Liver (tissue), 9 donors: ENCODE data around the gene CCND1. TPM values are rescaled to one million over a fixed set of nuclear protein-coding genes. Genes with fewer than 3 reads are reported as not detected.

Source experiments
- DNase-seq: peaks from one replicate; pipeline ENCODE4 v3.0.0-alpha.2; 2017; ENCODE audit warnings: low spot score
- H3K27ac ChIP-seq, 2 donors: one replicate each; pipeline ENCODE4 v1.7.0; 2013; ENCODE audit warnings: inconsistent platforms in 2 of 2, low read length in 2 of 2, control low read depth in 1 of 2, low read depth in 1 of 2, mild to moderate bottlenecking in 1 of 2
- H3K27me3 ChIP-seq, 4 donors: one replicate each; pipeline versions ENCODE4 v1.6.1 to v1.7.0; 2013; ENCODE audit warnings: low read length in 3 of 4, inconsistent platforms in 1 of 4, mild to moderate bottlenecking in 1 of 4, moderate library complexity in 1 of 4; ENCODE audit not compliant: control insufficient read depth in 4 of 4, insufficient read depth in 4 of 4
- H3K36me3 ChIP-seq, 4 donors: one replicate each; pipeline versions ENCODE4 v1.6.1 to v1.7.0; 2013; ENCODE audit warnings: low read length in 3 of 4, mild to moderate bottlenecking in 3 of 4, low read depth in 1 of 4, moderate library complexity in 1 of 4; ENCODE audit not compliant: control insufficient read depth in 4 of 4, insufficient read depth in 3 of 4
- H3K4me1 ChIP-seq, 4 donors: one replicate each; pipeline versions ENCODE4 v1.6.1 to v1.7.0; 2013; ENCODE audit warnings: low read length in 3 of 4, mild to moderate bottlenecking in 3 of 4, moderate library complexity in 1 of 4; ENCODE audit not compliant: control insufficient read depth in 4 of 4, insufficient read depth in 4 of 4
- H3K4me3 ChIP-seq, 3 donors: one replicate each; pipeline versions ENCODE4 v1.6.1 to v1.7.0; 2013; ENCODE audit warnings: low read length in 3 of 3, control low read depth in 1 of 3, low read depth in 1 of 3, mild to moderate bottlenecking in 1 of 3
- H3K9ac ChIP-seq, 2 donors: one replicate each; pipeline ENCODE4 v1.7.0; 2013; ENCODE audit warnings: low read length in 2 of 2, mild to moderate bottlenecking in 2 of 2, moderate library complexity in 2 of 2, control low read depth in 1 of 2, low read depth in 1 of 2
- H3K9me3 ChIP-seq, 4 donors: one replicate each; pipeline versions ENCODE4 v1.6.1 to v1.7.0; 2013; ENCODE audit warnings: low read length in 3 of 4; ENCODE audit not compliant: control insufficient read depth in 4 of 4
- ATF3 ChIP-seq: IDR thresholded peaks from 2 replicates; pipeline ENCODE4 v1.6.1; 2016; ENCODE audit warnings: antibody characterized with exemption
- CTCF ChIP-seq: fragments of 150-350 bp; IDR thresholded peaks from 2 replicates; pipeline ENCODE4 v1.5.1; 2017; ENCODE audit warnings: improper control_type of control experiment, low read depth, low read length; ENCODE audit not compliant: missing input control
- EGR1 ChIP-seq, 2 donors: IDR thresholded peaks; 2 replicates each; pipeline ENCODE4 v1.6.1; 2016 to 2018; ENCODE audit warnings: antibody characterized with exemption in 2 of 2, low read depth in 2 of 2
- FOXA1 ChIP-seq: IDR thresholded peaks from 2 replicates; pipeline ENCODE4 v1.6.1; 2016; ENCODE audit warnings: antibody characterized with exemption
- JUND ChIP-seq, 2 donors: IDR thresholded peaks; 2 replicates each; pipeline ENCODE4 v1.6.1; 2016; ENCODE audit warnings: antibody characterized with exemption in 2 of 2
- RAD21 ChIP-seq, 2 donors: IDR thresholded peaks; 2 replicates each; pipeline ENCODE4 v1.6.1; 2016; ENCODE audit warnings: antibody characterized with exemption in 2 of 2, mild to moderate bottlenecking in 2 of 2
- RXRA ChIP-seq, 2 donors: IDR thresholded peaks; 2 replicates each; pipeline ENCODE4 v1.6.1; 2017 to 2018; ENCODE audit warnings: antibody characterized with exemption in 2 of 2, mild to moderate bottlenecking in 1 of 2
- SP1 ChIP-seq: IDR thresholded peaks from 2 replicates; pipeline ENCODE4 v1.6.1; 2018; ENCODE audit warnings: antibody characterized with exemption, mild to moderate bottlenecking
- TAF1 ChIP-seq: conservative IDR thresholded peaks from 2 replicates; pipeline ENCODE4 v1.6.1; 2016; ENCODE audit warnings: antibody characterized with exemption, mild to moderate bottlenecking
- YY1 ChIP-seq: IDR thresholded peaks from 2 replicates; pipeline ENCODE4 v1.6.1; 2016; ENCODE audit warnings: antibody characterized with exemption, mild to moderate bottlenecking
- WGBS: extraction: QIAGEN DNeasy Blood & Tissue Kit; methylation state at CpG from one replicate; pipeline ENCODE4 v1.1.7; 2013; 5-methylcytosine and 5-hydroxymethylcytosine counted together
- polyA plus RNA-seq, 2 donors: library from polyadenylated mRNA; stranded (reverse) in 1 of 2; unstranded in 1 of 2; fragments of 200-250 nt in 1 of 2; fragments of >200 nt in 1 of 2; fragmentation: Nextera tagmentation in 1 of 2; extraction: Ambion mirVana in 1 of 2; gene quantifications; one replicate each; pipeline versions ENCODE4 v1.2.1 to v1.2.3, GENCODE V29; 2013 to 2015
- total RNA-seq, 2 donors: library from RNA; depleted of rRNA; stranded (reverse); fragments of >200 nt; gene quantifications; one replicate each; pipeline ENCODE4 v1.2.3, GENCODE V29; 2014
- donor health status: healthy.
- donor health status: healthy.
- donor health status: healthy.
- donor health status: healthy.
- donor health status: healthy.

The CCND1 gene
- total and polyA plus RNA-seq, 4 donors, result 28.9 to 100 (median 53.3) TPM

GRCh38 chr11:69643646-69644045, 2.7 kb downstream of the CCND1 start:
- no peak overlapping the region for H3K27ac ChIP-seq
- H3K9ac ChIP-seq, result peak overlapping the region in 1 of 2 donors; percentile 27
- peaks cover 9 to 40% (median 26%) of the 10 kb centered on the region in 4 donors for H3K4me1 ChIP-seq
- H3K9me3 ChIP-seq, result no peaks in the 10 kb centered on the region
- no peak for DNase-seq
- 35% methylated on average over 27 of the region's 27 CpGs for WGBS
- peak overlapping the region in 1 of 3 donors; percentile 94 for H3K4me3 ChIP-seq
- H3K27me3 ChIP-seq, result no peaks in the 10 kb centered on the region
- no peak for TF ChIP-seq YY1
- TF ChIP-seq FOXA1, result no peak
- TF ChIP-seq TAF1, result no peak
- peaks cover 4 to 23% (median 10%) of the 10 kb centered on the region in 4 donors for H3K36me3 ChIP-seq

- Histone ChIP-seq H3K36me3 (peaks cover 10 to 23% (median 13%) of the 10 kb centered on the region in 4 donors), H3K9ac (no peak overlapping the region), H3K27ac (no peak overlapping the region), H3K4me1 (peaks cover 7 to 34% (median 24%) of the 10 kb centered on the region in 4 donors), H3K9me3 (no peaks in the 10 kb centered on the region), H3K27me3 (no peaks in the 10 kb centered on the region), H3K4me3 (peak overlapping the region in 1 of 3 donors; percentile 94)
- DNase-seq, result no peak
- TF ChIP-seq EGR1 (IDR thresholded peaks at IDR 0.05; ENCODE audit: low read depth in 2 of 2) (no peak), JUND (IDR thresholded peaks at IDR 0.05) (no peak), TAF1 (no peak), RAD21 (IDR thresholded peaks at IDR 0.05) (peak in 1 of 2 donors; percentile 51), YY1 (no peak), SP1 (no peak), RXRA (IDR thresholded peaks at IDR 0.05) (peak in 1 of 2 donors; percentile 32), CTCF (peak; percentile 11), FOXA1 (no peak)
- WGBS, result 43% methylated on average over 24 of the region's 24 CpGs
Observed at GRCh38 chr11:69644071-69644961, 3.4 kb downstream of the CCND1 start.

GRCh38 chr11:69644962-69645675, 4.2 kb downstream of the CCND1 start:
- H3K9ac ChIP-seq, result no peak overlapping the region
- peaks cover 9 to 29% (median 18%) of the 10 kb centered on the region in 4 donors for H3K4me1 ChIP-seq
- no peak overlapping the region for H3K4me3 ChIP-seq
- H3K27me3 ChIP-seq, result no peaks in the 10 kb centered on the region
- no peak overlapping the region for H3K27ac ChIP-seq
- TF ChIP-seq TAF1, result no peak
- TF ChIP-seq ATF3, result no peak
- H3K36me3 ChIP-seq, result peaks cover 15 to 24% (median 21%) of the 10 kb centered on the region in 4 donors
- no peaks in the 10 kb centered on the region for H3K9me3 ChIP-seq
- DNase-seq, result no peak
- WGBS, result 89% methylated on average over 20 of the region's 20 CpGs
